Stimulated activated naive B cell treated with anti-CD40 and anti-IgM and Interleukin-4, amounts not matched to agents 10 μg/mL and 1 μg/mL and 100 μg/mL, for 72 hours (primary cell): Measurements from ENCODE around the gene CCR6.
"Not testable (repeated sequence)": the region's sequence is repeated elsewhere in the genome, so short reads cannot be mapped to it uniquely, and the experiment has no call there.

Experiments
- ATAC-seq, 2 donors: fragments of 150-1000 bp; cut with Tn5 transposase; replicated peaks; 2 replicates each; pipeline ENCODE4 v1.10.0; 2021; ENCODE audit warnings: moderate library complexity in 1 of 2
- DNase-seq: peaks from one replicate; pipeline ENCODE4 v3.0.0; 2021
- H3K27ac Mint-ChIP-seq: one replicate; pipeline ENCODE4 v1.8.0; 2022; ENCODE audit warnings: mild to moderate bottlenecking, mixed read lengths
- H3K27me3 Mint-ChIP-seq, 2 donors: one replicate each; pipeline ENCODE4 v1.8.0; 2022; ENCODE audit warnings: mixed read lengths in 2 of 2
- H3K36me3 Mint-ChIP-seq, 2 donors: one replicate each; pipeline ENCODE4 v1.8.0; 2022; ENCODE audit warnings: mixed read lengths in 2 of 2, mild to moderate bottlenecking in 1 of 2
- H3K4me1 Mint-ChIP-seq, 2 donors: one replicate each; pipeline ENCODE4 v1.8.0; 2022; ENCODE audit warnings: mixed read lengths in 2 of 2, mild to moderate bottlenecking in 1 of 2
- H3K4me3 Mint-ChIP-seq, 2 donors: one replicate each; pipeline ENCODE4 v1.8.0; 2022; ENCODE audit warnings: mild to moderate bottlenecking in 2 of 2, mixed read lengths in 2 of 2, moderate library complexity in 1 of 2
- H3K9me3 Mint-ChIP-seq, 2 donors: one replicate each; pipeline ENCODE4 v1.8.0; 2022; ENCODE audit warnings: mixed read lengths in 2 of 2, mild to moderate bottlenecking in 1 of 2

Gene CCR6

GRCh38 chr6:167168296-167168695 is 45.4 kb downstream of the CCR6 start:
- peaks cover 21% of the 10 kb centered on the region in 2 donors for H3K27me3 Mint-ChIP-seq
- not testable (repeated sequence) for H3K27ac Mint-ChIP-seq, ATAC-seq, H3K36me3 Mint-ChIP-seq, H3K9me3 Mint-ChIP-seq, H3K4me3 Mint-ChIP-seq, H3K4me1 Mint-ChIP-seq, DNase-seq

GRCh38 chr6:167169867-167170266 is 47.0 kb downstream of the CCR6 start:
- DNase-seq, H3K36me3 Mint-ChIP-seq, H3K4me3 Mint-ChIP-seq, H3K9me3 Mint-ChIP-seq, H3K4me1 Mint-ChIP-seq: not testable (repeated sequence)
- peak overlapping the region; percentile 9 for H3K27ac Mint-ChIP-seq
- ATAC-seq, result peak; percentile 52 to 62
- peaks cover 21% of the 10 kb centered on the region in 2 donors for H3K27me3 Mint-ChIP-seq

- ATAC-seq, H3K4me1 Mint-ChIP-seq, H3K4me3 Mint-ChIP-seq, H3K27ac Mint-ChIP-seq, H3K36me3 Mint-ChIP-seq, DNase-seq, H3K9me3 Mint-ChIP-seq: not testable (repeated sequence)
- H3K27me3 Mint-ChIP-seq, result peaks cover 21% of the 10 kb centered on the region in 2 donors
These were observed 48.4 kb downstream of the CCR6 start for GRCh38 chr6:167171300-167171699.

GRCh38 chr6:167172011-167172410 is 49.1 kb downstream of the CCR6 start:
- H3K27me3 Mint-ChIP-seq, result peaks cover 21% of the 10 kb centered on the region in 2 donors
- ATAC-seq, H3K4me1 Mint-ChIP-seq, H3K9me3 Mint-ChIP-seq, H3K27ac Mint-ChIP-seq, DNase-seq, H3K36me3 Mint-ChIP-seq, H3K4me3 Mint-ChIP-seq: not testable (repeated sequence)

GRCh38 chr6:167177271-167177670 is 54.4 kb downstream of the CCR6 start:
- H3K36me3 Mint-ChIP-seq, ATAC-seq, H3K4me1 Mint-ChIP-seq, DNase-seq, H3K9me3 Mint-ChIP-seq, H3K4me3 Mint-ChIP-seq, H3K27ac Mint-ChIP-seq: not testable (repeated sequence)
- H3K27me3 Mint-ChIP-seq, result peaks cover 6 to 10% of the 10 kb centered on the region in 2 donors

- not testable (repeated sequence) for H3K27ac Mint-ChIP-seq, H3K4me1 Mint-ChIP-seq, DNase-seq, H3K4me3 Mint-ChIP-seq, H3K9me3 Mint-ChIP-seq, H3K27me3 Mint-ChIP-seq, ATAC-seq, H3K36me3 Mint-ChIP-seq
These were observed 56.2 kb downstream of the CCR6 start for GRCh38 chr6:167178896-167179655.

GRCh38 chr6:167180086-167180485 is 57.2 kb downstream of the CCR6 start:
- not testable (repeated sequence) for H3K4me3 Mint-ChIP-seq, H3K27me3 Mint-ChIP-seq, H3K27ac Mint-ChIP-seq, DNase-seq, H3K36me3 Mint-ChIP-seq, H3K9me3 Mint-ChIP-seq, H3K4me1 Mint-ChIP-seq, ATAC-seq

- not testable (repeated sequence) for ATAC-seq, DNase-seq, H3K36me3 Mint-ChIP-seq, H3K4me3 Mint-ChIP-seq, H3K27ac Mint-ChIP-seq, H3K4me1 Mint-ChIP-seq, H3K27me3 Mint-ChIP-seq, H3K9me3 Mint-ChIP-seq
These were observed 58.5 kb downstream of the CCR6 start for GRCh38 chr6:167181351-167181750.

GRCh38 chr6:167182913-167183314 is 60.0 kb downstream of the CCR6 start:
- not testable (repeated sequence) for H3K4me3 Mint-ChIP-seq, H3K27me3 Mint-ChIP-seq, DNase-seq, H3K27ac Mint-ChIP-seq, H3K9me3 Mint-ChIP-seq, H3K4me1 Mint-ChIP-seq, H3K36me3 Mint-ChIP-seq
- peak; percentile 89 to 92 for ATAC-seq

- not testable (repeated sequence) for H3K27ac Mint-ChIP-seq, H3K27me3 Mint-ChIP-seq, ATAC-seq, H3K9me3 Mint-ChIP-seq, H3K36me3 Mint-ChIP-seq, DNase-seq, H3K4me3 Mint-ChIP-seq, H3K4me1 Mint-ChIP-seq
These were observed 62.2 kb downstream of the CCR6 start for GRCh38 chr6:167185101-167185500.

GRCh38 chr6:167187275-167187674 is 64.4 kb downstream of the CCR6 start:
- not testable (repeated sequence) for H3K4me1 Mint-ChIP-seq, H3K27ac Mint-ChIP-seq, H3K36me3 Mint-ChIP-seq, H3K4me3 Mint-ChIP-seq, H3K9me3 Mint-ChIP-seq, ATAC-seq, DNase-seq
- H3K27me3 Mint-ChIP-seq, result peaks cover 16 to 21% of the 10 kb centered on the region in 2 donors
